ENCODE data around the gene CFAP52. TPM values are rescaled to one million over a fixed set of nuclear protein-coding genes. Genes with fewer than 3 reads are reported as not detected.
"Not testable (repeated sequence)": the region's sequence is repeated elsewhere in the genome, so short reads cannot be mapped to it uniquely, and the experiment has no call there.

The CFAP52 gene
- total RNA-seq, 1 experiment from 2014 or later: not detected

DNA sequence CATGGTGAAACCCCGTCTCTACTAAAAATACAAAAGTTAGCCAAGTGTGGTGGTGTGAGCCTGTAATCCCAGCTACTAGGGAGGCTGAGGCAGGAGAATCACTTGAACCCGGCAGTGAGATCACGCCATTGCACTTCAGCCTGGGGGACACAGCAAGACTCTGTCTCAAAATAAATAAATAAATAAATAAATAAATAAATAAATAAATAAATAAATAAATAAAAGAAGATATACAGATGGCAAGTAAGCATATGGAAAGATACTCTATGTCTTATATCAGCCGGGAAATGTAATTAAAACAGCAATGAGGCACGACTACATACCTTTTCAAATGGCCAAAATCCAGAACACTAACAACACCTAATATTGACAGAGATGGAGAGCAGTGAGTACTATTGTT, 28.1 kb downstream of the CFAP52 start:
- POLR2A ChIA-PET; RAD21 ChIA-PET (ENCODE audit: low non-redundant PET in 1 of 2, low total read pairs in 2 of 2, uncharacterized antibody in 2 of 2, unreplicated experiment in 2 of 2): not testable (repeated sequence)

DNA sequence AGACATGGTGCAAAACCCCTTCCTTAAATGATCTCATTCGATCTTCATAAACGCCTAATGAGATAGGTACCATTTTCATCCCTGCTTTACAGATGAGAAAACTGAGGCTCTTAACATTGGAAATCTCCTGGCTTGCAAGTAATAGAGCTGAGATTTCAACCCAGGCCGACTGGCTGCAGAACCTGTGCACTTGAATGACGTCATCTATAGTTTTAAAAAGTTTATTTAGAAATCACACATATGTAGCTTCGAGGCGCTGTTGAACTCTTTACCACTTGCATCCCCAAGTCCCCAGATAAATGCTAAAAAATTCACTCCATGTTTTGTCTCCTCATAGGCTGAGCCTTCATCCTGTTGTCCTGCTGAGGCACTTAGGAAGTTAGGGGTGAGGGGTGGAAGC, 30.0 kb downstream of the CFAP52 start:
- DNase-seq (ENCODE audit: low read depth, low spot score): no peak
- Histone ChIP-seq H3K27ac (ENCODE audit: low read depth, low read length) (no peak overlapping the region), H3K36me3 (ENCODE audit: control insufficient read depth in 1 of 2, insufficient read depth in 2 of 2, low read length in 2 of 2) (no peaks in the 10 kb centered on the region), H2AFZ (ENCODE audit: low read depth, low read length, poor library complexity, severe bottlenecking) (no peak overlapping the region), H3K4me3 (replicated peaks in 1 of 2; ENCODE audit: low read depth in 1 of 2, low read length in 2 of 2) (no peak overlapping the region), H3K79me2 (ENCODE audit: insufficient read depth, low read length) (no peaks in the 10 kb centered on the region), H3K4me1 (ENCODE audit: control insufficient read depth in 1 of 2, insufficient read depth in 2 of 2, low read length in 2 of 2) (no peaks in the 10 kb centered on the region), H3K9ac (ENCODE audit: low read length) (no peak overlapping the region), H3K27me3 (ENCODE audit: insufficient read depth, low read length) (no peaks in the 10 kb centered on the region), H3K9me2 (ENCODE audit: insufficient read depth) (no peaks in the 10 kb centered on the region), H3K9me3 (ENCODE audit: control insufficient read depth in 1 of 2, insufficient read depth in 1 of 2, low read depth in 1 of 2, low read length in 2 of 2) (no peaks in the 10 kb centered on the region), H3K4me2 (ENCODE audit: low read length) (no peak overlapping the region), H4K20me1 (ENCODE audit: insufficient read depth) (no peaks in the 10 kb centered on the region)
- ChIA-PET POLR2A (no interaction called here), CTCF (no interaction called here), RAD21 (ENCODE audit: low non-redundant PET in 1 of 2, low total read pairs in 2 of 2, uncharacterized antibody in 2 of 2, unreplicated experiment in 2 of 2) (no interaction called here)
- intact Hi-C loops (cut with micrococcal nuclease): no loop called here
- BruUV-seq (replicated peaks): no TSS peak
- ATAC-seq: no peak
- TF ChIP-seq SIN3A (IDR thresholded peaks at IDR 0.05; ENCODE audit: low read depth) (no peak), POLR2AphosphoS5 (IDR thresholded peaks at IDR 0.05; ENCODE audit: low read depth, low read length) (no peak), SP1 (IDR thresholded peaks at IDR 0.05; ENCODE audit: low read depth) (no peak), CBX3 (IDR thresholded peaks at IDR 0.05; ENCODE audit: low read depth) (no peak), YY1 (IDR thresholded peaks at IDR 0.05; ENCODE audit: extremely low read depth, insufficient replicate concordance, low read depth, low read length) (no peak), SRF (IDR thresholded peaks at IDR 0.05; ENCODE audit: low read depth) (no peak), CEBPB (IDR thresholded peaks at IDR 0.05; ENCODE audit: low read depth) (no peak), ELF1 (IDR thresholded peaks at IDR 0.05; ENCODE audit: borderline replicate concordance, low read depth) (no peak), JUND (IDR thresholded peaks at IDR 0.05) (no peak), ZNF274 (IDR thresholded peaks at IDR 0.05; ENCODE audit: low read depth, low read length) (no peak), EZH2 (IDR thresholded peaks at IDR 0.05) (no peak)
- TF ChIP-seq, protein P1, sequence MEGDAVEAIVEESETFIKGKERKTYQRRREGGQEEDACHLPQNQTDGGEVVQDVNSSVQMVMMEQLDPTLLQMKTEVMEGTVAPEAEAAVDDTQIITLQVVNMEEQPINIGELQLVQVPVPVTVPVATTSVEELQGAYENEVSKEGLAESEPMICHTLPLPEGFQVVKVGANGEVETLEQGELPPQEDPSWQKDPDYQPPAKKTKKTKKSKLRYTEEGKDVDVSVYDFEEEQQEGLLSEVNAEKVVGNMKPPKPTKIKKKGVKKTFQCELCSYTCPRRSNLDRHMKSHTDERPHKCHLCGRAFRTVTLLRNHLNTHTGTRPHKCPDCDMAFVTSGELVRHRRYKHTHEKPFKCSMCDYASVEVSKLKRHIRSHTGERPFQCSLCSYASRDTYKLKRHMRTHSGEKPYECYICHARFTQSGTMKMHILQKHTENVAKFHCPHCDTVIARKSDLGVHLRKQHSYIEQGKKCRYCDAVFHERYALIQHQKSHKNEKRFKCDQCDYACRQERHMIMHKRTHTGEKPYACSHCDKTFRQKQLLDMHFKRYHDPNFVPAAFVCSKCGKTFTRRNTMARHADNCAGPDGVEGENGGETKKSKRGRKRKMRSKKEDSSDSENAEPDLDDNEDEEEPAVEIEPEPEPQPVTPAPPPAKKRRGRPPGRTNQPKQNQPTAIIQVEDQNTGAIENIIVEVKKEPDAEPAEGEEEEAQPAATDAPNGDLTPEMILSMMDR (IDR thresholded peaks at IDR 0.05 in 2 of 3, conservative IDR thresholded peaks at IDR 0.05 in 1 of 3; ENCODE audit: borderline replicate concordance in 1 of 3, insufficient read depth in 1 of 3, low read depth in 2 of 3, low read length in 2 of 3): no peak
- TF ChIP-seq, protein P2, sequence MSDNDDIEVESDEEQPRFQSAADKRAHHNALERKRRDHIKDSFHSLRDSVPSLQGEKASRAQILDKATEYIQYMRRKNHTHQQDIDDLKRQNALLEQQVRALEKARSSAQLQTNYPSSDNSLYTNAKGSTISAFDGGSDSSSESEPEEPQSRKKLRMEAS (IDR thresholded peaks at IDR 0.05): no peak
- TF ChIP-seq, protein P3, sequence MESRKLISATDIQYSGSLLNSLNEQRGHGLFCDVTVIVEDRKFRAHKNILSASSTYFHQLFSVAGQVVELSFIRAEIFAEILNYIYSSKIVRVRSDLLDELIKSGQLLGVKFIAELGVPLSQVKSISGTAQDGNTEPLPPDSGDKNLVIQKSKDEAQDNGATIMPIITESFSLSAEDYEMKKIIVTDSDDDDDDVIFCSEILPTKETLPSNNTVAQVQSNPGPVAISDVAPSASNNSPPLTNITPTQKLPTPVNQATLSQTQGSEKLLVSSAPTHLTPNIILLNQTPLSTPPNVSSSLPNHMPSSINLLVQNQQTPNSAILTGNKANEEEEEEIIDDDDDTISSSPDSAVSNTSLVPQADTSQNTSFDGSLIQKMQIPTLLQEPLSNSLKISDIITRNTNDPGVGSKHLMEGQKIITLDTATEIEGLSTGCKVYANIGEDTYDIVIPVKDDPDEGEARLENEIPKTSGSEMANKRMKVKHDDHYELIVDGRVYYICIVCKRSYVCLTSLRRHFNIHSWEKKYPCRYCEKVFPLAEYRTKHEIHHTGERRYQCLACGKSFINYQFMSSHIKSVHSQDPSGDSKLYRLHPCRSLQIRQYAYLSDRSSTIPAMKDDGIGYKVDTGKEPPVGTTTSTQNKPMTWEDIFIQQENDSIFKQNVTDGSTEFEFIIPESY (IDR thresholded peaks at IDR 0.05; ENCODE audit: extremely low read depth, insufficient replicate concordance, low read length): no peak

More for the DNA sequence above, 28.1 kb downstream of the CFAP52 start:
- H3K4me3 ChIP-seq (replicated peaks in 1 of 2; ENCODE audit: low read depth in 1 of 2, low read length in 2 of 2); CTCF ChIA-PET; BruUV-seq (replicated peaks); H3K9ac ChIP-seq (ENCODE audit: low read length); H3K79me2 ChIP-seq (ENCODE audit: insufficient read depth, low read length); H3K9me2 ChIP-seq (ENCODE audit: insufficient read depth); H3K36me3 ChIP-seq (ENCODE audit: control insufficient read depth in 1 of 2, insufficient read depth in 2 of 2, low read length in 2 of 2); H3K4me2 ChIP-seq (ENCODE audit: low read length); H3K27ac ChIP-seq (ENCODE audit: low read depth, low read length); DNase-seq (ENCODE audit: low read depth, low spot score); H3K4me1 ChIP-seq (ENCODE audit: control insufficient read depth in 1 of 2, insufficient read depth in 2 of 2, low read length in 2 of 2); H3K9me3 ChIP-seq (ENCODE audit: control insufficient read depth in 1 of 2, insufficient read depth in 1 of 2, low read depth in 1 of 2, low read length in 2 of 2); H3K27me3 ChIP-seq (ENCODE audit: insufficient read depth, low read length); H2AFZ ChIP-seq (ENCODE audit: low read depth, low read length, poor library complexity, severe bottlenecking); ATAC-seq; intact Hi-C loops (cut with micrococcal nuclease); H4K20me1 ChIP-seq (ENCODE audit: insufficient read depth): not testable (repeated sequence)
